ENCODE measurements around the gene CRYL1.
A peak's percentile ranks its signal among the peaks of the same experiment; 100 is the strongest.
"Not testable (repeated sequence)": the region's sequence is repeated elsewhere in the genome, so short reads cannot be mapped to it uniquely, and the experiment has no call there.

Gene CRYL1

DNA sequence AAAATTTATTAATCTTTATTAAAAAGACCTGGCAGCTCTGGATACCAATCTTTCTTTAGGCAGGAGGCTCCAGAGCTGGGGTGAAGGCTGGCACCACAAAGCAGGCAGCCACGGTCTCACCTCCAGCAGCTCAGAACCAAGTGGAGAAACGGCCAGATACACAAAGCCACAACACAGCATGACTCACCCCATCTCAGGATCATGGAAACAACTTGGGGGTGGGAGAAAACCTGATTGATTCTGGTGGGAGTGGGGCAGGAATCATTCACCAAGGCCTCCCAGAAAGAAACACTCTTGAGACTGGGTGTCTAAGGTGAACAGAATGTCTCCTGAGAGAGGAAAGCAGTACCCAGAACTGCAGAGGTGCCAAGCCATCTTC is 64.2 kb downstream of the CRYL1 start:
- DNase-seq (ENCODE audit: low read depth in 2 of 3, low spot score in 2 of 3), result peak in 2 of 3 experiments; percentile 6 to 13

DNA sequence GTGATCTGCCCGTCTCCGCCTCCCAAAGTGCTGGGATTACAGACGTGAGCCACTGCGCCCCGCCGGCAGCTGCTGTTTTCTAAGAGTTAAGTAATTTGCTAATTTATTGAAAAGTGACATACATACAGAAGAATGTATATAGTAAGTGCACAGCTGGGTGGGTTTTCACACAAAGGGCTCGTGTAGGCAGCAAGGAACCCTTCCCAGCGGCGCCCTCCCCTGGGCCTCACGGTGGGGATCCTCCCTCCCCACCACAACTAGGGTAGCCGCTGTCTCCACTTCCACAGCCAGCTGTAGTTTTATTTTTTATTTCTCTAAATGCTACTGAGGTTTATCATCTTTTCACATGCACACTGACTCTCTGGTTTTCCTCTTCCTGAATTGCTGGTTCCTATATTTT is 64.9 kb downstream of the CRYL1 start:
- DNase-seq (ENCODE audit: low read depth in 2 of 3, low spot score in 2 of 3), result no peak

DNA sequence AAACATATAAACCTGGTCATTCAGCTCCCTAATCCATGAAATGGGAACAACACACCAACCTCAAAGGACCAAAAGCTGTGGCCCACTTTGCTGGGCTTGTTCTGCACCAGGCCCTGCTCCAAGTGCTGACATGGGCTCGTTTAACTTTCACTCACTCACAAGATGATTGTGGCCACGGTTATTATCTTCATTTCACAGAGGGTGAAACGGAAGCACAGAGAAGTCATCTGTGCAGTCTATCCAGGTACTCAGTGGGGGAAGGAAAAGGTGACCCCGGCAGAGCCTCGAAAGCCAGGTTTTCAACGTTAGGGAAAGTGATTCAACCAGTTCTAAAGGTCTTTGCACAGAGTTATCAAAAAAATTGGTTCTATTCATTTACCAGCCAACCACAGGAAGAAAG is 68.0 kb downstream of the CRYL1 start:
- DNase-seq (ENCODE audit: low read depth in 2 of 3, low spot score in 2 of 3), result no peak

DNA sequence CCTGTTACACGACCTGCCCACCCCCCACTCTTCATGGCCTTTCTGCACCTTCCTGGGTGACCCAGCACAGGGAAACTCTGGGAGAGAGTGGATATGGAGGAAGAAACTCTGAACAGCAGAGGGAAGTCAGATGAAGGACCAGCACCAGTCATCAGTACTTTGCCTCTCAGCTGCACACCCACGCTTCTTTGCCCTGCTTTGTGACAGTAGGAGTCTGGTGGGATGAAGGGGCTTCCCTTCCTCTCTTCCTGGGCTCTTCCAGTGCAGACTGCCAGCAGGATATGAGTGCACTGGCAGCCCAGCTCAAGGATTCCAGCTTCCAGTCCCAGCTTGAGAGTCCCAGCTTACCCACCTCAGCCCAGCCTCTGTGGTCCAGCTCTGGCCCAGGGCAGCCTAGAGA is 68.9 kb downstream of the CRYL1 start:
- no peak for DNase-seq (ENCODE audit: low read depth in 2 of 3, low spot score in 2 of 3)

DNA sequence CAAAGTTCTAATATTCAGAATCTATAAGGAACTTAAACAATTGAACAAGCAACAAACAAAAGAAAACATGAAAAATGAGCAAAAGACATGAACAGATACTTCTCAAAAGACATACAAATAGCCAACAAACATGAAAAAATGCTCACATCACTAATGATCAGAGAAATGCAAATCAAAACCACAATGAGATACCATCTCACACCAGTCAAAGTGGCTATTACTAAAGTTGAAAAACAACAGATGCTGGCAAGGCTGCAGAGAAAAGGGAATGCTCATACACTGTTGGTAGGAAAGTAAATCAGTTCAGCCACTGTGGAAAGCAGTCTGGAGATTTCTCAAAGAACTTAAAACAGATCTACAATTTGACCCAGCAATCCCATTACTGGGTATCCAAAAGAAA is 74.3 kb downstream of the CRYL1 start:
- DNase-seq (ENCODE audit: low read depth in 2 of 3, low spot score in 2 of 3), result no peak

DNA sequence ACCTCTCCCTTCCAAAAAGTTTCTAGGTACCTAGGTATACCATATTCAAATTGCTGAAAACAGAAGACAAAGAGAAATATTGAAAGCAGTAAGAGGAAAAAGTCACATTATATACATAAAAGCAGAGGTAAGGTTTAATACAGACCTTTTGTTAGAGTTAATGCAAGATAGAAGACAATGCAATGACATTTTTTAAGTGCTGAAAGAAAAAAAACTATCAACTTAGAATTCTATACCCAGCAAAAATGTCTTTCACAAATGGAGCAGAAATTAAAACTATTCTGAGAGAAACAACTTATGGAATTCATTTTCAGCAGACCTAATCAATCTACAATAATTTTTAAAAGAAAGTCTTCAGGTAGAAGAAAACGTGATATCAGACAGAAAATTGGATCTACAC is 77.2 kb downstream of the CRYL1 start:
- no peak for DNase-seq (ENCODE audit: low read depth in 2 of 3, low spot score in 2 of 3)

DNA sequence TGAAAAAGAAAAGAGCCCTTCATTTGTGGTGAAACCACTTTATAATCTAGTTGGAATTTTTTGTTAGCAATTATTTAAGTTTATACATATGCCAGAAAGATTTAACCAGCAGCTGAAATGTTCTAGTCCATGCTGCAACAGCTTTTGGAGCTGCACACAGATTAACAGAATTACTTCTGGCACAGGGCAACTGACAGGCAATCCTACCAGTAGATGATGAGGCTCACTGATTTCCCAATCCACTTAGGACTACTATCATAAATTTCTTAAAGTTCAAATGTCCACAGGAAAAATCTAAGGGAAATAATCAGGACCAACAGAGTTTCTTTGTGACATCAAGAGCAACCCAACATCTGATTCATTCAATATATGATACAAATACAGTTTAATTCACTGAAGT is 78.8 kb downstream of the CRYL1 start:
- no peak for DNase-seq (ENCODE audit: low read depth in 2 of 3, low spot score in 2 of 3)

DNA sequence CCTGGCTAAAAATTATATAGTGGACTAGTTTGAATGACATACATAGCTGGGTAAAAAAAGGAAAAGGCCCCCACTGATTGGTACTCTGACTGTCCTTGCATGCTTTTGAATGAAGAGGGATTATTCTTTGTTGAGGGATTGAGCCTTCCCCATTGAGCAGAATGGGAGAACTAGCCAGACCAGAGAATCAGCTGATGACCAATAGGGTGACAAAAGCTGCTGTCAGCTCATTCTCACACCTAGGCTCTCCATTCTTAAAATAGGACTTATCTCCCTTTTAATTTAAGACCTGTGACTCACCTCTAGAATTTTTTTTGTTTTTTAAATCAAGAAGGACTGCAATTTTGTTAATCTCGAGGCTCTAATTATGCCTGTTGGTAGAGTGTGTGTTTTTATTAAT is 79.3 kb downstream of the CRYL1 start:
- DNase-seq (ENCODE audit: low read depth in 2 of 3, low spot score in 2 of 3), result no peak

DNA sequence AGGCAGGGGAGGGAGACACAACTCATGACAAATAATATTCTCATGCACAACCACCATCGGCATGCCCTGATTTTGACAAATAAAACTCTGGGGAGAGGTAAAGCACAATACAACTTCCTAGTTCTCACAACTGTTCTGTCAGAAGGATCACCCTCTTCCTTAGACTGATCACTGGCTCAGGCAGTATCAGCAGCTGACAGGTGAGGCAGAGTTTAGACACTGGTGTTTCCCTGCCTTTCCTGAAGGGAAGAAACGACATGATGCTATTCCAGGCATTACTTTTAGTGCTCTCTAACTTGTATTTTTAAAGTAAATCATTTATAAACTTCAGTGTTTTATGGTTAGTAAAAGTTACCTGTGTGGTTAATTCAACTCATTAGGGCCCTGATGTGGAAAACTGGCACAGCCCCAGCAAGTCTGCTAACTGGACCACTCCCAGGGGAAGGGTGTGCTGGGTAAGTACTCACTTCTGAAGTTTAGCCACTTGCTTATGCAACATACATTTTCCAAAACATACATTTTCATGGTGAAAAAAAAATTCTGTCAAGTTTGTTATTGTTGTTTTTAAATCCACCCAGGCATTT is 82.8 kb downstream of the CRYL1 start:
- DNase-seq (ENCODE audit: low read depth in 2 of 3, low spot score in 2 of 3), result no peak

DNA sequence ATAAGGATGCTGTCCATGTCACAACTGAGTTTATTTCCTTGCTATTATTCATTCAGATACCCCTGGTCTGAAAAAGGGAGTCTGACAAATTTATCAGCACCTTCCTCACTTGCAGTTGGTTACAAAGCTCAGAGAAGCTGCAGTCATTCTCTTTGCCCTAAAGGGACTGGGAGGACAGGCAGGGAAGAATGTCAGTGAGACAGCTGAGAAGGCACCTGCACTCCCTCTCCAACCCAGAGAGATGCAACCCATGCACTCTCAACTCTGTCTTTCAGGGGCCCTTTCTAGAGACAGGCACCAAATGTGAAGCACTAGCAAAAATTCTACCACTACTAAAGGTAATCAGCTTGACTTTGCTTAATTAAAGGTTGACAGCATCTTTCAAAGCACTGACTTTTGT is 83.3 kb downstream of the CRYL1 start:
- no peak for DNase-seq (ENCODE audit: low read depth in 2 of 3, low spot score in 2 of 3)

DNA sequence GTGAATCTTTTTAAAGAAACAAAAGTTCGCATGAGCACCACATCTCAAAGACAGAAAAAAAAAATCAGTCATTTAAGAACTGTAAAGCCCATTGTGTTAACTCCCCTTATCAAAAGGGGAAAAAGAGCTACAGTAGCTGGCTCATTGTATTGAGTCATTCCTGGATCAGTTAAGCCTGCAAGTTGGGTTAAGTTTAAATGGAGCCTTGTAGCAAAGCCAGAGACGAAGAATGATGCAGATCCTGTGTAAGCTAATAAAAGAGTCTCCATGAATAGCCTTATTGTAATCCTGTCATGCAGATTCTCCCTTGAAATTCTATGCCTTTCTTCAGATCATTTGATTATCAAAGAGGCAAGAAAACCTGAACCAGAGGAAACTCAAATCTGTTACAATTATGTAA is 83.8 kb downstream of the CRYL1 start:
- no peak for DNase-seq (ENCODE audit: low read depth in 2 of 3, low spot score in 2 of 3)

DNA sequence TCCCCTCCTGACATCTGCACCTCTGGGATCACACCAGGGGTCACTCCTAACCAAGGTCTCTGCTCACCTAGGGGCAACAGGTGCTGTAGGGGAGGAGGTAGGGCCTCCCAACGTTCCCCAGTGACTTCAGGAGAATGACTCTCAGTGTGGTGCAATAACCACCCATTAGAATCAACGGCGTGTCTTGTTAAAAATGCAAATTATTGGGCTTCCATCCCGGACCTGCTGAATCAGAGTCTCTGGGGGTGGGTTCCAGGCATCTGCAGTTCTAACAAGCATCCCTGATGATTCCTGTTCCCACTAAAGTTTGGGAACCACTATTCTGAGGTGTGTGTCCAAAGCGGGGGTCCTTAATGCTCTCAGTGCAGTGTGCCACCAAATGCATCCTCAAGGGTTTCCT is 84.6 kb downstream of the CRYL1 start:
- no peak for DNase-seq (ENCODE audit: low read depth in 2 of 3, low spot score in 2 of 3)

DNA sequence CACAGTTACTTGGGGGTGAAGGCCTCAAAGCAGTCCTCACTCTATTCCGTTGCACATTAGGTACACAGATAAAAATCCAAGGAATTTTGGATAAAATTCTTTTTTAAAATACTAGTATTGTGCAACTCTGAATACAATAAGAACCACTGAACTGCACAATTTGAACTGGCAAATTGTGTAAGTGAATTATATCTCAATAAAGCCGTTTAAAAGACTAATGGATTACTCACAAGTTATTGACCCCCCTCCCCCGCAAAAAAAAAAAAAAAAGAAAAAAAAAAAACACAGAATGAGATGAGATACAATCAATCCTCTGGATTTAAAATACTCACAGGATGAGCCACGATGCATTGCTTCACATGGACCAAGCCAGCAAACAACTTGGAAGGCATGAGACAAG is 86.4 kb downstream of the CRYL1 start:
- no peak for DNase-seq (ENCODE audit: low read depth in 2 of 3, low spot score in 2 of 3)

DNA sequence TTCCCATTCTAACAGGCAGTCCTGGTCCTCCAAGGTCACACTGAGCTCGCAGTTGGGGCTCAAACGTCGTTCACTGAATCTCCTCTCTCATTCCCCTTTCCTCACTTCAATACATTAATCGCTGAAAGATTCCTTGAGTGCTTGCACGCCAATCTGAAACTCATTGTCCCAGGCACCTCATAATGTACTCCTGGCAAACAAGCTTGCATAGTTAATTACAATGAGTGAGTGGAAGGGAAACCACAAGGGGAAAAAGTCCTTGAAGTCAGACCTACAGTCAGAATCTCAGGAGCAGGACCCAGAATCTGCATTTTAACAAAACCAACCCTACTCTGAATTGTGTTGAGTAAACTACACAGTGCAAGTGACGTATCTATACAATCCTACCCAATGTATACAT is 86.9 kb downstream of the CRYL1 start:
- no peak for DNase-seq (ENCODE audit: low read depth in 2 of 3, low spot score in 2 of 3)

DNA sequence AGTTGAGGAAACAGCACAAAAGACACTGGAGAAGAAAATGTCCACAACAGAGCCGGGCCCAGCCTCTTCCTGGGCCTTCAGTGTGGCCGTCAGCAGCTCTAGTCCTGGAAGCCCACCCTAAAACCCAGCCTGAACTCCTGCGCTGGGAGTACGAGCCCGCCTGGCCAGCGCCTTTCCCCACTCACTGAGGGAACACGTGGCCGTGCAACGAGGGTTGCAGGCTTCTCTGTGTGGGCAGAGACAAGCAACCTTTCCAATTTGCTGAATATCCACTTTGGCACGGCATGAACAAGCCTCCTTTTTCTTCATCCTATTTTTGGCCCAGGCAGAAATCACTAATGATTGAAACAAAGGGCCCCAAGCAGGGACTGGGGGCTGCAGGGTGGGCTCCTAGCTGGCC is 89.2 kb downstream of the CRYL1 start:
- no peak for DNase-seq (ENCODE audit: low read depth in 2 of 3, low spot score in 2 of 3)

DNA sequence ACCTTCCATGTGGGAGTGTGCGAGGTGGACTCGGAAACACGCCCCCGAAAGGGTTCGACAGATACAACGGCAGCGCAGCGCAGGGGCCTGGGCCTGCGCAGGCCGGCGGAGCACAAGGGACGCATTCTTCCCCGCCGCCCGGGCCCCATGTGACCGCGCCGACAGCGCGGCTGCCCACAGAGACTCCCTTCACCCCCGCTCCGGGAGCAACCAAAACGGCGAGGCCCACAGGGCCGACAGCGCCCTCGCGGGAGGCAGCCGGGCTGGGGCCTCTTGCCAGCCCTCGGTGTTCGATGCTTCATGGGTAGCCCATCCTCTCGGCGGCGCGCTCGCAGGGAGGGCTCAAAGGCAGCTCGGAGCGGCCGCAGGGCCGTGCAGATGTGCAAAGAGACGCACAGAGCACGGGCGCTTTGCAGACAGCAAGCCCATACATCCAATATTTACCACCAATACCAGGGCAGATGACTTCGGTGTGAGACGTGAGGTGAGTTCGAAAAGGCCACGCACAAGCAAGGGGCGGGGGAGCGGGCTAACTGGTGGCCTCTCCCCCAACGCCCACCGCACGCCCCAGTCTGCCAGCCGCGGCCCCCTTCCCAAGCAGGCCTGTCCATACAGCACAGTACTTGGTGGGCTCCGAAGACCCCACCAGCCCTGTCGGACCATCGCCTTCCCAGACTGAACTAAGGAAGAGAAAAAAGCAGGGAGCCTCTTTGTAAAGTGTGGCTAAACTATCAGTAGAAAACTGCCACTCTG is 89.9 kb downstream of the CRYL1 start:
- DNase-seq (ENCODE audit: low read depth in 2 of 3, low spot score in 2 of 3), result no peak

DNA sequence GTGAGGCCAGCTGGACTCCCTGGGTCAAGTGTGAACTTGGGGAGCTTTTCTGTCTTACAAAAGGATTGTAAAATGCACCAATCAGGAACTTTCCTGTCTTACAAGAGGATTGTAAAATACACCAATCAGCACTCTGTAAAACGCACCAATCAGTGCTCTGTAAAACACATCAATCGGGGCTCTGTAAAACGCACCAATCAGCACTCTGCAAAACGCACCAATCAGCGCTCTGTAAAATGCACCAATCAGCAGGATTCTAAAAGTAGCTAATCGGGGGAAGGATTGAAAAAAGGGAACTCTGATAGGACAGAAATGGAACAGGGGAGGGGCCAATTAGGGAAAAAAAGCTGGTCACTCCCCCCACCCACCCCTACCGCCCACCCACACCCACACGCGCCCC is 91.4 kb downstream of the CRYL1 start:
- DNase-seq (ENCODE audit: low read depth in 2 of 3, low spot score in 2 of 3), result not testable (repeated sequence)

DNA sequence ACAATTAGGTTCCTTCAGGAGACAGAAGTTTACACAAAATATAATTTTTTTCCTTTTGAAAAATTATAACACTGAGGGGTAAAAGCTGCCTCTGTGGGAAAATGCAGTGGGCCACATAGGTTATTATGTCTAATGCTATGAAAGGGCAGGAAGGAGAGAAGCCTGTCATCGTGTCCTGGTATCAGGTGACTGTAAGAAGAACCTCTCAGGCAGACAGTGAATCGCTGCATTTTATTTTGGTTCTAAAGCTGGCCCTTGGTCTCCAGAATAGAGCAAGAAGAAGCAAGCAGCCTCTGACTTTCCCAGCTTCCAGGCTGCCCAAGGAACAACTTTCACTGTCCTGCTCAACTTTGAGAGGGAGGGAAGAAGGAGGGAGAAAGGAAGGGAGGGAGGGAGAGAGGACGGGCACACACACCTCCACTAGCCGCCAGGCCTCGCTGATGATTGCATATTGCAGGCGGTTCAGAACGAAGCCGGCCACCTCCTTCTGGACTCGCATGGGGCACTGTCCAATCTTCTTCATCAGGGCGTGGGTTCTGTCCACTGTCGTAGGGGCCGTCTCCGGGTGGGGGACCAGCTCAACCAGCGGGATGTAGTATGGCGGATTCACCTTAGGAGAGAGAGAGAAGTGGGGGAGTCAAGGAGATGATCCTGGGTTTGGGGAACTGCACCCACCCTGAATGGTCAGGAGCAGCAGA is 93.8 kb downstream of the CRYL1 start:
- no peak for DNase-seq (ENCODE audit: low read depth in 2 of 3, low spot score in 2 of 3)

DNA sequence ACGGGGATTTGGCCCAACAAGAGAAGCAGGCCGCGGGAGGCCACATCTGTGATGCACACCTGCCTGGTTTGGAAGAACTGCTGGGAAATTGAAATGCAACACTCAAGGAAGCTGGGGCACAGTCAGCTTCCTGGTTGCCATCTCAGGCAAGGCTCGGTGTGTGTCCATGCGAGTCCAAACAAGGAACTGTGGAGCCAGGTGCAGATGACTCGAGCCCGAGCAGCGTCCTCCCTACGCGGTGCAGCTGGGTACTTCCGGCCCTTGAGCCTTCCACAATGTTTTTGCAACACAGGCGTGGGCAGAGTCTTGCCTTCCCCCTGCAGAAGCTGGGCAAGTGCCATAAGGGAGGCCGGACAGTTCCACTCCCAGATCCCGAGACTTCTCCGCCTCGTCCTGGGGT is 94.6 kb downstream of the CRYL1 start:
- DNase-seq (ENCODE audit: low read depth in 2 of 3, low spot score in 2 of 3), result no peak

DNA sequence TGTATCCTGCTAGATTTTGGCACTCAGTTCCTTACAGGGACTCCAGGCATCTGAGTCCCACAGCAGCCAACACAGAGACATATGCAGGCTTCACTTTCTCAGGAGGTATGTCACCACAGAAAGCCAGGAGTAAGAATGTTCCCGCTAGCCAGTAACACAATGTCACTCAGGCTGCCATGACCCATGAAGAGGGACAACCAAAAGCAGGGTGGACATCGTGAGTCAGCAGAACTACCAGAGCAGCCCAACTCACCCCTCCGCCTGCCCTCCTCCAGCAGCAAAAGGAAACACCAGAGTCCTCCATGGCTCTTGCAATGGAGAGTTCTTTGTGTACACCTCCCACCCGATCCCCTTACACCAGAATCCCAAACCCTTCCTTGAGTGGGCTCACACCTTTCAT is 95.4 kb downstream of the CRYL1 start:
- DNase-seq (ENCODE audit: low read depth in 2 of 3, low spot score in 2 of 3), result no peak

DNA sequence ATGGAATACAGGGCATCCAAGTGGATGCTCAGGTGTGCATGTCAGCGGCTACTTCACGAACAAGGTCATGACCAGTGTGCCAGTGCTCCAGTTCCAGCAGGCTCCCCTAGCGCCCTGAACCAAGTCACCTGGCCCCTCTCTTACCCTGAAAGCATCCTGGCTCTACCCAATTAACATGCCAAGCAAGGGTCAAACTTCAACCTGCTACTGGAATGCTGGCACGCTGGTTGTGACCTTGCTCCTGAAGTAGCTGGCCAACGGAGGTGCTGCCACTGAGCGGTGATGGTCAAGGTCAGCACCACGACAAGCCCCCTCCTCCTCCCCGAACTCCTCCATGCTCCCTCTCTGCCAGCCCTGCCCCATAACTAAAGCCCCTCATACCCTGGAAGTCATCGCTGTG is 96.0 kb downstream of the CRYL1 start:
- DNase-seq (ENCODE audit: low read depth in 2 of 3, low spot score in 2 of 3), result no peak
